H1 (cell line): Measurements from ENCODE around the gene KLF7. TPM values are rescaled to one million over a fixed set of nuclear protein-coding genes. Genes with fewer than 3 reads are reported as not detected.

Source experiments
- CTCF ChIA-PET: fragments of 300-600 bp; sonication (Branson Sonifier 250); formaldehyde crosslinking; loops from one replicate; lab custom pipeline; 2021; ENCODE audit not compliant: partially characterized antibody; lab: Charles Lee
- POLR2A ChIA-PET: fragments of 300-600 bp; sonication (Branson Sonifier 250); formaldehyde crosslinking; loops from one replicate; lab custom pipeline; 2021; ENCODE audit warnings: inconsistent platforms; ENCODE audit not compliant: partially characterized antibody; lab: Charles Lee
- DNase-seq, 2 experiments: peaks; one replicate each; pipeline versions ENCODE4 v3.0.0 to v3.0.0-alpha.2; 2010 to 2022; ENCODE audit warnings: low spot score in 2 of 2, low read depth in 1 of 2, mixed read lengths in 1 of 2
- FAIRE-seq: peaks from 2 replicates; lab custom pipeline; 2011; peaks lifted over from hg19 to GRCh38; lab: Jason Lieb, UNC
- H2AFZ ChIP-seq: 2 replicates; pipeline ENCODE4 v1.8.1; 2012; ENCODE audit warnings: low read length, inconsistent platforms
- H2AK5ac ChIP-seq: 2 replicates; pipeline ENCODE4 v1.6.1; 2013; ENCODE audit warnings: low read depth, low read length
- H2BK120ac ChIP-seq: replicated peaks from 2 replicates; pipeline ENCODE3; 2013; ENCODE audit warnings: low read depth, low read length, inconsistent platforms
- H2BK12ac ChIP-seq: 2 replicates; pipeline ENCODE4 v1.6.1; 2013; ENCODE audit warnings: low read depth, low read length
- H2BK15ac ChIP-seq: 2 replicates; pipeline ENCODE4 v1.6.1; 2013; ENCODE audit warnings: low read length
- H2BK20ac ChIP-seq: 2 replicates; pipeline ENCODE4 v1.6.1; 2013; ENCODE audit warnings: low read length
- H2BK5ac ChIP-seq: 2 replicates; pipeline ENCODE4 v1.6.1; 2013; ENCODE audit warnings: low read depth, low read length
- H3K14ac ChIP-seq: 2 replicates; pipeline ENCODE4 v1.6.1; 2013; ENCODE audit warnings: inconsistent platforms; ENCODE audit not compliant: insufficient read length
- H3K18ac ChIP-seq: 2 replicates; pipeline ENCODE4 v1.6.1; 2013; ENCODE audit warnings: low read length; ENCODE audit errors: extremely low read depth
- H3K23ac ChIP-seq: 2 replicates; pipeline ENCODE4 v1.6.1; 2013; ENCODE audit warnings: inconsistent platforms; ENCODE audit not compliant: insufficient read length
- H3K23me2 ChIP-seq: 2 replicates; pipeline ENCODE4 v1.6.1; 2013; ENCODE audit warnings: low read depth, low read length
- H3K27ac ChIP-seq: 2 replicates; pipeline ENCODE4 v1.6.1; 2011; ENCODE audit warnings: low read depth, low read length, inconsistent platforms
- H3K27me3 ChIP-seq, 4 experiments: replicated peaks in 1 of 4; 1 replicate in 1 of 4; 2 replicates in 3 of 4; pipeline versions ENCODE4 v1.6.1 to v1.8.1; 2011 to 2013; ENCODE audit warnings: low read length in 3 of 4, mild to moderate bottlenecking in 3 of 4, inconsistent platforms in 2 of 4, mixed read lengths in 2 of 4, moderate library complexity in 1 of 4; ENCODE audit not compliant: control insufficient read depth in 3 of 4, insufficient read depth in 3 of 4; ENCODE audit errors: extremely low read depth in 1 of 4
- H3K36me3 ChIP-seq, 4 experiments: 2 replicates each; pipeline versions ENCODE4 v1.6.1 to v1.8.1; 2011 to 2013; ENCODE audit warnings: mild to moderate bottlenecking in 4 of 4, low read length in 3 of 4, moderate library complexity in 2 of 4, control low read depth in 1 of 4, inconsistent platforms in 1 of 4; ENCODE audit not compliant: insufficient read depth in 4 of 4, control insufficient read depth in 2 of 4
- H3K4ac ChIP-seq: replicated peaks from 2 replicates; pipeline ENCODE3; 2013; ENCODE audit warnings: low read length, low read depth, mixed read lengths, inconsistent platforms; ENCODE audit not compliant: insufficient read length
- H3K4me1 ChIP-seq, 4 experiments: replicated peaks in 1 of 4; 1 replicate in 1 of 4; 2 replicates in 3 of 4; pipeline versions ENCODE4 v1.6.1 to v1.8.1; 2011 to 2013; ENCODE audit warnings: low read length in 3 of 4, inconsistent platforms in 2 of 4, mixed read lengths in 1 of 4; ENCODE audit not compliant: insufficient read depth in 4 of 4, control insufficient read depth in 3 of 4
- H3K4me2 ChIP-seq, 2 experiments: 2 replicates each; pipeline versions ENCODE4 v1.6.1 to v1.8.1; 2011 to 2013; ENCODE audit warnings: low read depth in 2 of 2, low read length in 2 of 2, control low read depth in 1 of 2, inconsistent platforms in 1 of 2, mild to moderate bottlenecking in 1 of 2; ENCODE audit not compliant: insufficient read depth in 1 of 2
- H3K4me3 ChIP-seq, 4 experiments: fragments of 200-600, 300-600 bp in 1 of 4; sonication (generic), shearing (Covaris generic), sonication (Bioruptor Twin) in 1 of 4; 2 replicates each; pipeline versions ENCODE4 v1.5.1 to v1.8.1; 2011 to 2016; ENCODE audit warnings: low read length in 4 of 4, low read depth in 3 of 4, control low read depth in 2 of 4, inconsistent platforms in 2 of 4, mild to moderate bottlenecking in 2 of 4, mixed read lengths in 1 of 4, moderate library complexity in 1 of 4; ENCODE audit not compliant: insufficient read depth in 2 of 4; ENCODE audit errors: extremely low read depth in 1 of 4
- H3K56ac ChIP-seq: replicated peaks from 2 replicates; pipeline ENCODE3; 2013; ENCODE audit warnings: low read depth, mild to moderate bottlenecking, mixed read lengths, low read length, inconsistent platforms; ENCODE audit not compliant: insufficient read length
- H3K79me1 ChIP-seq: 2 replicates; pipeline ENCODE4 v1.6.1; 2013; ENCODE audit warnings: low read depth, low read length, control low read depth
- H3K79me2 ChIP-seq, 2 experiments: 2 replicates each; pipeline versions ENCODE4 v1.6.1 to v1.8.1; 2012 to 2013; ENCODE audit warnings: low read length in 2 of 2, mild to moderate bottlenecking in 2 of 2, inconsistent platforms in 1 of 2; ENCODE audit not compliant: insufficient read depth in 2 of 2, control insufficient read depth in 1 of 2
- H3K9ac ChIP-seq, 4 experiments: replicated peaks in 1 of 4; 1 replicate in 1 of 4; 2 replicates in 3 of 4; pipeline versions ENCODE4 v1.6.1 to v1.8.1; 2011 to 2013; ENCODE audit warnings: low read depth in 3 of 4, low read length in 3 of 4, control low read depth in 2 of 4, mild to moderate bottlenecking in 2 of 4, moderate library complexity in 2 of 4, inconsistent platforms in 1 of 4; ENCODE audit errors: extremely low read depth in 1 of 4
- H3K9me3 ChIP-seq, 2 experiments: 2 replicates each; pipeline versions ENCODE4 v1.6.1 to v1.8.1; 2012 to 2013; ENCODE audit warnings: mild to moderate bottlenecking in 2 of 2, moderate library complexity in 2 of 2, control low read depth in 1 of 2, inconsistent platforms in 1 of 2, low read depth in 1 of 2, low read length in 1 of 2, mixed read lengths in 1 of 2; ENCODE audit not compliant: insufficient read depth in 2 of 2
- H4K20me1 ChIP-seq, 2 experiments: replicated peaks in 1 of 2; 2 replicates each; pipeline versions ENCODE3 to v1.8.1; 2011 to 2013; ENCODE audit warnings: inconsistent platforms in 2 of 2, low read length in 2 of 2, mild to moderate bottlenecking in 1 of 2; ENCODE audit not compliant: insufficient read depth in 2 of 2, control insufficient read depth in 1 of 2
- H4K5ac ChIP-seq: 2 replicates; pipeline ENCODE4 v1.6.1; 2013; ENCODE audit warnings: low read length, low read depth, mixed read lengths, inconsistent platforms; ENCODE audit not compliant: insufficient read length
- H4K8ac ChIP-seq: 2 replicates; pipeline ENCODE4 v1.8.0; 2013; ENCODE audit warnings: mild to moderate bottlenecking, moderate library complexity, low read length, inconsistent platforms; ENCODE audit not compliant: insufficient read depth; ENCODE audit errors: extremely low read depth
- H4K91ac ChIP-seq: replicated peaks from 2 replicates; pipeline ENCODE3; 2013; ENCODE audit warnings: low read length, mixed read lengths, inconsistent platforms; ENCODE audit not compliant: insufficient read length
- BACH1 ChIP-seq: IDR thresholded peaks from 2 replicates; pipeline ENCODE4 v1.6.1; 2012; ENCODE audit warnings: low read length, improper control_type of control experiment
- CHD1 ChIP-seq: IDR thresholded peaks from 2 replicates; pipeline ENCODE4 v1.6.1; 2012; ENCODE audit warnings: low read depth, low read length, improper control_type of control experiment
- EGR1 ChIP-seq: IDR thresholded peaks from 2 replicates; pipeline ENCODE4 v1.6.1; 2011; ENCODE audit warnings: low read depth, low read length, borderline replicate concordance
- EP300 ChIP-seq, 2 experiments: IDR thresholded peaks; 1 replicate in 1 of 2; 2 replicates in 1 of 2; pipeline ENCODE4 v1.6.1; 2011 to 2012; ENCODE audit warnings: low read depth in 2 of 2, low read length in 2 of 2, mild to moderate bottlenecking in 2 of 2, borderline replicate concordance in 1 of 2, inconsistent platforms in 1 of 2, moderate library complexity in 1 of 2
- JUN ChIP-seq: IDR thresholded peaks from 2 replicates; pipeline ENCODE4 v1.6.1; 2011; ENCODE audit warnings: low read depth, mild to moderate bottlenecking, improper control_type of control experiment, low read length
- KDM4A ChIP-seq: IDR thresholded peaks from one replicate; pipeline ENCODE4 v1.7.1; 2012; ENCODE audit warnings: low read depth, mild to moderate bottlenecking, moderate library complexity, low read length, inconsistent platforms; ENCODE audit not compliant: severe bottlenecking
- POLR2A ChIP-seq, 2 experiments: IDR thresholded peaks; 1 replicate in 1 of 2; 2 replicates in 1 of 2; pipeline ENCODE4 v1.6.1; 2011; ENCODE audit warnings: low read depth in 2 of 2, low read length in 2 of 2, mild to moderate bottlenecking in 2 of 2; ENCODE audit errors: control extremely low read depth in 1 of 2
- POU5F1 ChIP-seq: IDR thresholded peaks from 2 replicates; pipeline ENCODE4 v1.6.1; 2011; ENCODE audit warnings: low read depth, mild to moderate bottlenecking, low read length, moderate library complexity
- RAD21 ChIP-seq, 2 experiments: IDR thresholded peaks in 1 of 2; conservative IDR thresholded peaks in 1 of 2; 2 replicates each; pipeline ENCODE4 v1.6.1; 2011; ENCODE audit warnings: low read depth in 2 of 2, low read length in 2 of 2, improper control_type of control experiment in 1 of 2, inconsistent platforms in 1 of 2, mild to moderate bottlenecking in 1 of 2, moderate library complexity in 1 of 2
- SAP30 ChIP-seq: fragments of 300-600 bp; sonication (generic); IDR thresholded peaks from 2 replicates; pipeline ENCODE4 v1.7.1; 2012; ENCODE audit warnings: low read length, moderate library complexity, mild to moderate bottlenecking, inconsistent platforms; ENCODE audit not compliant: insufficient read depth, insufficient replicate concordance
- SP2 ChIP-seq: IDR thresholded peaks from 2 replicates; pipeline ENCODE4 v1.6.1; 2012; ENCODE audit warnings: mild to moderate bottlenecking, low read length, inconsistent platforms
- TAF1 ChIP-seq: IDR thresholded peaks from 2 replicates; pipeline ENCODE4 v1.6.1; 2011; ENCODE audit warnings: mild to moderate bottlenecking, low read depth, low read length
- TAF7 ChIP-seq: optimal IDR thresholded peaks from 2 replicates; pipeline ENCODE3; 2011; ENCODE audit warnings: low read depth, mild to moderate bottlenecking, inconsistent platforms, low read length, moderate library complexity, borderline replicate concordance
- TEAD4 ChIP-seq: IDR thresholded peaks from 2 replicates; pipeline ENCODE4 v1.6.1; 2012; ENCODE audit warnings: low read depth, low read length, inconsistent platforms, mixed read lengths
- WGBS, 2 experiments: shearing (Covaris generic) in 1 of 2; methylation state at CpG; one replicate each; pipeline versions ENCODE4 v1.1.6 to v1.1.7; 2013 to 2015; ENCODE audit warnings: low lambda C conversion rate in 2 of 2, mixed read lengths in 2 of 2, inconsistent platforms in 1 of 2, low coverage in 1 of 2, missing lambda C conversion rate in 1 of 2; ENCODE audit not compliant: insufficient replicate concordance in 2 of 2, insufficient coverage in 1 of 2, insufficient read length in 1 of 2; ENCODE audit errors: extremely low coverage in 1 of 2, missing lambda C conversion rate in 1 of 2; 5-methylcytosine and 5-hydroxymethylcytosine counted together
- polyA plus RNA-seq, 7 experiments: library from polyadenylated mRNA; depleted of rRNA in 3 of 7; stranded (reverse) in 5 of 7; unstranded in 2 of 7; fragments of >200 nt in 5 of 7; fragments of 200-250 nt in 2 of 7; gene quantifications; 1 replicate in 5 of 7; 2 replicates in 1 of 7; 4 replicates in 1 of 7; pipeline versions ENCODE4 v1.2.1 to v1.2.3, GENCODE V29; 2011 to 2013; ENCODE audit warnings: missing spikeins in 2 of 7, mixed read lengths in 2 of 7
- total RNA-seq: library from RNA; stranded (reverse); fragmentation: NEBNext Ultra II Directional; extraction: Animal tissue kit (Norgen Biotek cat#: 25700); gene quantifications from 2 replicates; pipeline ENCODE4 v1.2.1, GENCODE V29; 2021

Gene KLF7
- total and polyA plus RNA-seq, 2 of the 8 experiments (the other 6 are each of a cell fraction or from before 2014, with no cell fraction given), result 9.6 to 23.3 TPM

DNA sequence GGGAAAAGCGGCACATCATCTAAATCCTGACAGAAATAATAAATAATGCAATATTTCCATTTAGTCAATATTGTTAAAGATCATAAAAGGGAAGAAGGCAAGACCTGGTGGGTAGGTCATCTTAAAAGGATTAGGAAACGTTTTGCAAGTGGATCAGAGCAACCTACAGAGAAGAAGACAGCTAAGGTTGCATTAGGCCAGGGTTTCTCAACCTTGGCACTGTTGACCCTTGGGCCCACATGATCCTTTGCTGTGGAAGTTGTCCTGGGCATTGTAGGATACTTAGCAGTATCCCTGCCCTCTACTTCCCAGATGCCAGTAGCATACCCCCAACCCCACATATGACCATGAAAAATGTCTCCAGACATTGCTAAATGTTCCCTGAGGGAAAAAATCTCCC lies 55.0 kb downstream of the KLF7 start:
- Histone ChIP-seq H3K79me1 (peaks cover 4% of the 10 kb centered on the region; the same call in 1 of the 2 replicates), H3K4me3 (no peak overlapping the region), H2BK15ac (no peak overlapping the region), H3K27ac (no peak overlapping the region), H4K91ac (no peak overlapping the region), H3K9ac (no peak overlapping the region), H4K8ac (no peak overlapping the region), H3K23ac (no peak overlapping the region), H4K5ac (no peak overlapping the region), H3K27me3 (no peaks in the 10 kb centered on the region), H3K36me3 (peaks cover 0 to under 1% (median 0%) of the 10 kb centered on the region in 4 experiments; a peak in 1 of 8 replicates), H2BK120ac (no peak overlapping the region), H2AK5ac (no peak overlapping the region), H4K20me1 (no peaks in the 10 kb centered on the region), H3K14ac (no peak overlapping the region), H2BK5ac (no peak overlapping the region), H2BK20ac (no peak overlapping the region), H3K56ac (no peak overlapping the region), H2AFZ (no peak overlapping the region), H3K4ac (no peak overlapping the region), H3K23me2 (no peaks in the 10 kb centered on the region), H2BK12ac (no peak overlapping the region), H3K4me1 (no peaks in the 10 kb centered on the region; a peak in 1 of 7 replicates), H3K79me2 (0 out of 4 replicates have a peak, but pooled peaks cover 0 to 4% of the 10 kb centered on the region in 2 experiments), H3K9me3 (no peaks in the 10 kb centered on the region), H3K4me2 (no peak overlapping the region), H3K18ac (no peak overlapping the region)
- 60% methylated on average over 2 of the region's 2 CpGs; no CpG with 5 or more reads in 1 of the 2 experiments for WGBS, 2 experiments
- POLR2A ChIA-PET, result interaction anchor here (1.5 kb wide), 1 partner anchor 11 kb away, joined by 3 read pairs; no protein-coding TSS in a partner anchor
- CTCF ChIA-PET, result no interaction called here
- FAIRE-seq (no peak), DNase-seq (no peak)
- TF ChIP-seq EP300 (IDR thresholded peaks at IDR 0.05; ENCODE audit: borderline replicate concordance in 1 of 2, low read depth in 2 of 2, low read length in 2 of 2) (no peak), EGR1 (no peak), CHD1 (no peak), KDM4A (no peak), JUN (no peak), SAP30 (no peak), TEAD4 (no peak), POU5F1 (no peak), BACH1 (no peak), TAF7 (no peak), RAD21 (IDR thresholded peaks at IDR 0.05 in 1 of 2, conservative IDR thresholded peaks at IDR 0.05 in 1 of 2; ENCODE audit: low read depth in 2 of 2, low read length in 2 of 2) (no peak), TAF1 (no peak), SP2 (no peak), POLR2A (IDR thresholded peaks at IDR 0.05; ENCODE audit: control extremely low read depth in 1 of 2, low read depth in 2 of 2, low read length in 2 of 2) (no peak)
